Islet of Langerhans (tissue), 1 donor: Measurements from ENCODE around the gene FABP1.

Source experiments
- FAIRE-seq: peaks from one replicate; lab custom pipeline; 2011; peaks lifted over from hg19 to GRCh38; lab: Jason Lieb, UNC

FABP1 gene

DNA sequence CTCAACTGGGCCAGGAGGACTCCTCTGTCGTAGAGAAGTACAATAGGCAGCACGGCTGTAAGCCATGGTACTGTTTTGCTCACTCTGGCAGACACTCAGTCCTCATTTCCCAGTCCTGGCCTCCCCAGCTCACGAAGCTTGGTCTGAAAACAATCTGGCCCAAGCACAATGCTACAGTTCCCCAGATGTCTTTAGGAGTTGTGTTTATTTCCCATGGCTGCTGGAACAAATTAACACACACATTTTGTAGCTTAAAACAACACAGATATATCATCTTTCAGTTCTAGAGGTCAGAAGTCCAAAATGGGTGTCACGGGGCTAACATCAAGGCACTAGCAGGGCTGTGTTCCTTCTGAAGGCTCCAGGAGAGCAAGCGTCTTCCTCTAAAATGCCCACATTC is 13.0 kb downstream of the FABP1 start:
- FAIRE-seq: no peak

GRCh38 chr2:88113069-88113468 is 14.8 kb downstream of the FABP1 start:
- no peak for FAIRE-seq

GRCh38 chr2:88110830-88111229 is 17.0 kb downstream of the FABP1 start:
- FAIRE-seq: no peak

- no peak for FAIRE-seq
Observed at GRCh38 chr2:88108796-88109195, 19.1 kb downstream of the FABP1 start.

GRCh38 chr2:88100489-88100858 is 27.4 kb downstream of the FABP1 start:
- FAIRE-seq: no peak

DNA sequence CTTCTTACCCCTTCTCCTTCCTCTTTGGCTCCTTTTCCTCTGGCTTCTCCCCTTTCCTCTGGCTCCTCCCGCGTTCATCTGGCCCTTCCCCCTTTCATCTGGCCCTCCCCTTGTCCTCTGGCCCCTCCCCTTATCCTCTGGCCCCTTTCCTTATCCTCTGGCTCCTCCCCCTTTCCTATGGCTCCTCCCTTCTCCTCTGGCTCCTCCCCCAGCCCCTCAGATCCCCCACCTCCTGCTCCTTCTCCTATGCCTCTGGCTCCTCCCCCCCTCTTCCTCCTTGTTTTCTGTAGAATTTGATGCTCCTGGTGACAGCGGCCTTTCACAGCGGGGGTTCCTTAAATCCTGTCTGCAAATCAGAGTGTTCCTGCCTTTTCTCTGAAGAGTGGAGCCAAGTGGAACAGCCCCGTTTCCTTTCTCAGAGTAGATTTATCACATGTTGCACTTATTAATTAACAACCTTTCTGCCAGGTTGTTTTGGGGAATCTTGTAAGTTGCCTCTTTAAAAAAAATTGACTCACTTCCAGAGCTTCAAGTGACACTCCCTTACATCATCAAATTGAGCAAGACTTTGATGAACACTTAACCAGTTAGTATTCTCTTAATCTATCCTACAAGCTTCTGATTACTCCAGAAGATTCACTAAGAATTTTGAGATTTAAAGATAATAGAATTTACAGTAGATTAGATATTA is 27.9 kb downstream of the FABP1 start:
- no peak for FAIRE-seq

DNA sequence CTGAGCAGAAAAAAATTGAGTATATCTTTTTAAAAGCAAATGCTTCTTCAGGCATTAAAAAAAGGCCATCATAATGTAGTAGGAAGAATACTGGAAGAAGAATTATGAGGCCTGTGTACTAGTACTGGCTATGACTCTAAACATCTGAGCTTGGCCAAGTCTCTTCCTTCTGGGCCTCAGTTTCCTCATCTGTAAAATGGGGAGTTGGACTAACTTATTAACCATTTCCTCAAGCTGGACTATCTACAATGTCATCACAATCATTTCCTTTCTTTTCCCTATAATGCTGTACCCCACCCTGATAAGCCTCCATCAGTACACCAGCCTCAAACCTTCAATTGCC is 29.3 kb downstream of the FABP1 start:
- FAIRE-seq: no peak

DNA sequence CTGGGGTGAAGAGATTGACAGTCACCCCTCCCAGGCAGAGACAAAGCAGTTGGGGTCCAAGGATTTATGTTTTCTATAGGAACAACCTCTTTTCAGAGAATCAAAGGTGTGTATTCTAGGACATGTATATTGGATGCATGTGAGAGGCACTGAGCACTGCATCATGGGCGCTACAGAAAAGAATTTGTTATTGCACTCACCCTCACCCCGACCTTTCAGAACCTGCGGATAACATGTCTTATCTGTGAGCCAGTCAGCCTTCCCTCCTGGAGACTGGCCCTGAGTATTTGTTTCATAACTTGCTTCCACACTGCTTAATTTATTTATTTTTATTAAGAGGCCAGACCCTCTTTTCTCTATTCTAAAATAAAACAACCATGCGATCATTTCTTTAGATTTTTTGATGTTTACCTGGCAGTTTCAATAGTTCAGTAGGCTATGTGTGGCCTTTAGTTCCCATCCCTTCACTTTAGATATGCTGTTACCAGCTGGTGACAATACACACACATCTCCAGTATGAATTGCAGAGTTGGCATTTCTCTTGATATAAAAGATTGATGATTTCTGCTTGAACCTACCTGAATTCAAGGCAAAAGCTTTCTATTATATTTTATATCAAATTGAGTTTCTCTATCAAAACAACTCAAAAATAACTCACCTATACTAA is 29.8 kb downstream of the FABP1 start:
- no peak for FAIRE-seq

GRCh38 chr2:88097192-88097591 is 30.7 kb downstream of the FABP1 start:
- no peak for FAIRE-seq

DNA sequence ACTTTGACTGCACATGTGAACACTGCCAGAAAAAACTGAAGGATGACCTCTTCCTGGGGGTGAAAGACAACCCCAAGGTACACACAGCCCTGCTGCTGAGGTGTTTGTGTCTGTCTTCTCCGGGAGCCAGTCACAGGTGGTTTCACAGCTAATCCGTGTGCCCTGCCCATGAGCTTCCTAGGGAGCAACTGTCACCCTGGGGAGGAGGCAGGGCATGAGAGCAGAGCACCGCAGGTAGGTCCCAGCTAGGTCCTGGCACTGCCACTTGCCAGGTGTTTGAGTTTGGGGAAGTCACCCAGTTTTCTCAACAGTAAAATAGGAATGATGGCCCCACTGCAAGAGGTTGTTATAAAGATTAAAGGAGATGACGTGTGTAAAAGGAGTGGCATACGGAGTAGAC is 31.2 kb downstream of the FABP1 start:
- FAIRE-seq: no peak

GRCh38 chr2:88095022-88095421 is 32.8 kb downstream of the FABP1 start:
- FAIRE-seq: no peak

GRCh38 chr2:88092773-88093172 is 35.1 kb downstream of the FABP1 start:
- no peak for FAIRE-seq

- no peak for FAIRE-seq
Observed at GRCh38 chr2:88091943-88092342, 35.9 kb downstream of the FABP1 start.

DNA sequence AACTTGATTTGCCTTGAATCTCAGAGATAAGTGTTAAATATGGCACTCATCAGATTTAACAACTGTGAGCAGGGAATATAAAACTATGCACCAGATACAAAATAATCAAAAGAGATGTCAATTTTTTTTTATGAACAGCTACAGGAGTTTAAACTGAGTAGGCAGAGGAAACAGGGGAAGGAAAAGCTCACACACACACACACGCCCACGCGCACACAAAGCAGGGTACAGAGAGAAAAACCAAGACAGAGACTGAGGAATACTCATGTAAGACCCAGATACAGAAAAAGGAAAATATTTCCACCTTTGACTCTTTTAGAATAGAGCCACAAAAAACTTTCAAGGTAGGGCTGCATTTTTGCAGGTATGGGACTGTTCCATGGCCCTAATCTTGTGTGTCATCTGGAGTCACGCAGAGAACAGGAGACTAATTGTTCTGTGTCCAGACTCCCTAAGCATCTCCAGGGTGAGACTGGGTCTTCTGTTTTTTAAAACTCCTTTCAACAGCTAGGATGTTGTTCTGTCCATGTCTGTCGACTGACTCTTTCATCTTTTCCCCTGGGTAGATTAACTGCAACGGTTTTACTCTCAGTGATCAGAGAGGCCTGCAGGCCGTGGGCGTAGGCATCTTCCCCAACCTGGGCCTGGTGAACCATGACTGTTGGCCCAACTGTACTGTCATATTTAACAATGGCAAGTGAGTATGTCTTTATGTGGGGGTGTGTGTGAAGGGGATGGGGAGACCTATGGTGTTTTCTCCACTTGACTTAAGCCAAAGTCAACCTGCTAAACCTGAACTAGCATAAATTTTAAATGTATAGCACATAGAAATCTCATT is 37.2 kb downstream of the FABP1 start:
- FAIRE-seq: no peak

DNA sequence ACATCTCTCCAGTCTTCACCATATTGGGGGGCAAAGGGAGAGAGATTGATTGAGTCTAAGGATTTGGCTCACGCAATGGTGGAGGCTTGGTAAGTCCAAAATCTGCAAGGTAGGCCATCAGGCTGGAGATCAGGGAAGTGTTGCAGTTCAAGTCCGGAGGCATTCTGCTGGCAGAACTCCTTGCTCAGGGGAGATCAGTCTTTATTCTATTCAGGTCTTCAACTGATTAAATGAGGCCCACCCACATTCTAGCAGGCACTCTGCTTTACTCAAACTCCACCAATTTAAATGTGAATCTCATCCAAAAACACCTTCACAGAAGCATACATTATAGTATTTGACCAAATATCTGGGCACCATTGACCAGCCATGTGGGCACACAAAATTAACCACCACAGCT is 38.9 kb downstream of the FABP1 start:
- FAIRE-seq: no peak

GRCh38 chr2:88087763-88088162 is 40.1 kb downstream of the FABP1 start:
- FAIRE-seq: no peak

GRCh38 chr2:88087073-88087472 is 40.8 kb downstream of the FABP1 start:
- FAIRE-seq: no peak

DNA sequence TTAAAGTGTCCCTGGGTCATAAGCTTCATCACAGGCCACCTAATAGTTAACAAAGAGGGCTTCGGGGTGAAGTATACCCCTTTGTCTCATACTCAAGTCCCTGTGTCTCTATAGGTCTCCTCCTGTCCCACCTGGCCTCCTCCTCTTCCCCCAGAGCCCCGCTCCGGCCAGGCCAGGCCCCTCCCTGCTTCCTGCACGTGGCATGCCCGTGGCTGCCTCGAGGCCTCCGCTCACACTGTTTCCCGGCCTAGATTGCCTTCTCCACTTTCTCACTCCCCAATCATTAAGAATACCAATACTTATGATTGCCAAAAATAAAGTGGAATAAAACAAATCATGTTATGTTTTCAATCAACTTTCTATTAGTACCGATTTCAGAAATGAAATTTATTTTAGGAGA is 41.5 kb downstream of the FABP1 start:
- FAIRE-seq: no peak

- FAIRE-seq: no peak
Observed at GRCh38 chr2:88085602-88086001, 42.3 kb downstream of the FABP1 start.

- FAIRE-seq: no peak
Observed at GRCh38 chr2:88085099-88085498, 42.8 kb downstream of the FABP1 start.

DNA sequence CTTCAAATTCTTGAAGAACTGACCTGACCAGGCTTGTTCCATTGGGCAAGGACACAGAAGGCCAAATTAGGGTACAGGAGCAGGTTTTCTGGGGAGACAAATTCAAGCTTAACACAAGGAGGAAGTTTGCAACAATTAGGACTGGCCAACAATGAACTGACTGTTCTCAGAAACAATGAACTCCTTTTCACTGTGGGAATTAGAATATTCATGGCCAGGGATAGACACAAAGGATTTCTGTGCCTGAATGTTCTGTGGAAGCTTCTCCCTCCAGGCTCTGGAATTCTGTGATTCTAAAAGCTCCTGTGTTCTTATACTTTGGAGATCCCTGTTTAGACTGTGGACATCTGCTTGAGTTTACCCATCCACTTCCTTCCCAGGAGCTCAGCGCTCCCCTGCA is 45.1 kb downstream of the FABP1 start:
- FAIRE-seq: no peak

- FAIRE-seq: no peak
Observed at GRCh38 chr2:88081924-88082608, 45.8 kb downstream of the FABP1 start.

GRCh38 chr2:88080545-88080944 is 47.3 kb downstream of the FABP1 start:
- no peak for FAIRE-seq
